Measurements from ENCODE around the gene PCDHGB4.
A peak's percentile ranks its signal among the peaks of the same experiment; 100 is the strongest.
"Not testable (repeated sequence)": the region's sequence is repeated elsewhere in the genome, so short reads cannot be mapped to it uniquely, and the experiment has no call there.

Gene PCDHGB4

DNA sequence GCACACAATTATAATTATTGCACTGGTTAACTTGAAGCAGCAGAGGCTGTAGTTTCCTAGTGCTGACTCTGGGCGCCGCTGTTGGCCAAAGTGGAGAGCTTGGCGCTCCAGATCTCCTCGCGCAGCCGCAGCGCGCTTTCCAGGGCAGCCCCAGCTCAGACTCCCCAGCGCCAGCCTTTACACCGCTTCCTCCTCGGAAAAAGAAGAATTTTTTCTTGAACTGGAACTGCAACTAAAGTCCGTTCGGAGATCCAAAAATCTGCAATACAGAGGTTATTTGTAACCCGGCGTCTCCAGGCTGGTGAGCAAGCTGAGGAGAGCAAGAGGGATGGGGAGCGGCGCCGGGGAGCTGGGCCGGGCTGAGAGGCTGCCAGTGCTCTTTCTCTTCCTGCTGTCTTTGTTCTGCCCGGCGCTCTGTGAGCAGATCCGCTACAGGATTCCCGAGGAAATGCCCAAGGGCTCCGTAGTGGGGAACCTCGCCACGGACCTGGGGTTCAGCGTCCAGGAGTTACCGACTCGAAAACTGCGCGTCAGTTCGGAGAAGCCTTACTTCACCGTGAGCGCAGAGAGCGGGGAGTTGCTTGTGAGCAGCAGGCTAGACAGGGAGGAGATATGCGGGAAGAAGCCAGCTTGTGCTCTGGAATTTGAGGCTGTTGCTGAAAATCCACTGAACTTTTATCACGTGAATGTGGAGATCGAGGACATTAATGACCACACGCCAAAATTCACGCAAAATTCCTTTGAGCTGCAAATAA lies at the start of gene PCDHGB4:
PCDHGB4 (plus strand) TSS at position 142 of the 755 bp plus-strand sequence; CDS start at position 329, 187 bp downstream.
- peak; percentile 24 for DNase-seq

DNA sequence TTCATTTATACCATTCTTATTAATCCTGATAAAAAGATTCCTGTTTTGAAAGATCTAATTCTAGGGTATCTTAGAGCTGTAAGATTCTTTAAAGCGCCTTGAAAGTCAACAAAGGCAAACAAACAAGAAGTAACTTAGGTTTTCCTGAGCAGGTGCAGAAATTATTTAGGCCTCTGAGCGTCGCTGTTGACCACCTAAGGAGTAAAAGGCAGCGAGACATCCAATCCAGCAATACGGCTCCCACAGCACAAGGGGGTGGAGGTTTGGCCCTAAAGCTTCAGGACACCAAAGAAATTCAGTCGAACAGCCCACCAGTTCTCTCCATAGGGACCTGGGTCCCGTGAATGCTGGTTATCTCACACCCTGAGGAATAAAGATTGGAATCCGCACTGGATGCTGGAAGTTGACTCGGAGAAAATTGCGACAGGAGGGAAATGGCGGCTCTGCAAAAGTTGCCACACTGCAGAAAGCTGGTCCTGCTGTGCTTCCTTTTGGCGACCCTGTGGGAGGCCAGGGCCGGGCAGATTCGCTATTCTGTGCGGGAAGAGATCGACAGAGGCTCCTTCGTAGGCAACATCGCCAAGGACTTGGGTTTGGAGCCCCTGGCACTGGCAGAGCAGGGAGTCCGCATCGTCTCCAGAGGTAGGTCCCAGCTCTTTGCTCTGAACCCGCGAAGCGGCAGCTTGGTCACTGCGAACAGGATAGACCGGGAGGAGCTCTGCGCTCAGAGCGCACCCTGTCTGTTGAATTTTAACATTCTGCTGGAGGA lies 48.8 kb upstream of the PCDHGB4 start, which contains the start of gene PCDHGA2:
PCDHGA2 (plus strand) TSS at position 223 of the 769 bp plus-strand sequence.
- DNase-seq: peak; percentile 19

DNA sequence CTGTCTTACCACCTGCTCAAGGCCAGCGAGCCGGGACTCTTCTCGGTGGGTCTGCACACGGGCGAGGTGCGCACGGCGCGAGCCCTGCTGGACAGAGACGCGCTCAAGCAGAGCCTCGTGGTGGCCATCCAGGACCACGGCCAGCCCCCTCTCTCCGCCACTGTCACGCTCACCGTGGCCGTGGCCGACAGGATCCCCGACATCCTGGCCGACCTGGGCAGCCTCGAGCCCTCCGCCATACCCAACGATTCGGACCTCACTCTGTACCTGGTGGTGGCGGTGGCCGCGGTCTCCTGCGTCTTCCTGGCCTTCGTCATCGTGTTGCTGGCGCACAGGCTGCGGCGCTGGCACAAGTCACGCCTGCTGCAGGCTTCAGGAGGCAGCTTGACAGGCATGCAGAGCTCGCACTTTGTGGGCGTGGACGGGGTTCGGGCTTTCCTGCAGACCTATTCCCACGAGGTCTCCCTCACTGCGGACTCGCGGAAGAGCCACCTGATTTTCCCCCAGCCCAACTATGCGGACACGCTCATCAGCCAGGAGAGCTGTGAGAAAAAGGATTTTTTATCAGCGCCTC lies 46.6 kb upstream of the PCDHGB4 start:
- DNase-seq: not testable (repeated sequence)

DNA sequence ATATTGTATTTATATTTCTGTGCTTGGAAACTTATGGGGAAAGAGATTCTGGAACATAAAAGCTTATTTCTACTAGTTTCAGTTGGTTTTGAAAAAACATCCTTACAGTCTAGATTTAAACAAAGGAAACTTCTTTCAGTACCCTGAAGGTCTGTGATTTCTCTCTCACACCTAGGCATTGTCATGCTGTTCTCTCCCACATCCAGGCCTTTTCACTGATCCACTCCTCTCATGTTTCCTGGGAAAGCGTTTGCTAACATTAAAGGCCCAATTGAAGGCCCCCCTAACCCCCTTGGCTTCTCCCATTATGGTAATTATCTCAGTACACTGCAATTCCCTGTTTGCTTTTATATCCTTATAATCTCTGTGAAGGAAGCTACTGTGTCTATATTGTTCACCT lies 44.7 kb upstream of the PCDHGB4 start:
- DNase-seq: no peak

DNA sequence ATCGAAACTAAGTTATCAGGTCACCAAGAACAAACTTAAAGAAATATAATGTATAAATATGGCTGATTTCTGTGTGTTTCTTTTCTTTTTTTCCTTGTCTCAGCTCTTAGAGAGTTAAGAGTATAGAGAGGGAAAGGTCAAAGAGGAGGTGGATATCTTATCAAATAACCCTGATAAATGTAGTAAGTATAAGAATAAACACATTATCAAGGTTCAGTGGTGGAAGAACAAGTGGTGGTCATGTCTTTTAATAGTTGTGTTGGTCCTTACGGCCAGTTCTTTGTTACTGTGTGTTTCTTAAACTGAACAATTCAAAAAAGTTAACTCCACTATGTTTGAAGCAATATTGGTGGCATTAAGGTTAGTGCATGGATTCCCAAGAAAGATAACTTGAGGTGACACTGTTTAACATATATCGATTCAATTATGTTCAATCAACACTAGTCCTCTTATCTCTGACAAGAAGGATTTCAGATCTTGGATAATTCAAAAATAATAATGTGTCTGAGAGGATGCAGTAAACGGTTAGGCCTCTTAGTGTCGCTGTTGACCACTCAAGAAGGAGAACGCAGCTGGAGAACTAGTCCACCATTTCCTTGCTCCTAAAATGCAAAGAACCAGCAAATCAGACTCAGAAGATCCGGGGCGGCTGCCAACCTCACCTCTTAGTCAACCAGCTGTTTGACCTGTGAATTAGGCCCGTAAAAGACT lies 44.1 kb upstream of the PCDHGB4 start, which contains the start of gene PCDHGA3:
PCDHGA3 (plus strand) TSS at position 588 of the 711 bp plus-strand sequence. CDS start 205 bp downstream, outside the sequence.
- peak; percentile 31 for DNase-seq

DNA sequence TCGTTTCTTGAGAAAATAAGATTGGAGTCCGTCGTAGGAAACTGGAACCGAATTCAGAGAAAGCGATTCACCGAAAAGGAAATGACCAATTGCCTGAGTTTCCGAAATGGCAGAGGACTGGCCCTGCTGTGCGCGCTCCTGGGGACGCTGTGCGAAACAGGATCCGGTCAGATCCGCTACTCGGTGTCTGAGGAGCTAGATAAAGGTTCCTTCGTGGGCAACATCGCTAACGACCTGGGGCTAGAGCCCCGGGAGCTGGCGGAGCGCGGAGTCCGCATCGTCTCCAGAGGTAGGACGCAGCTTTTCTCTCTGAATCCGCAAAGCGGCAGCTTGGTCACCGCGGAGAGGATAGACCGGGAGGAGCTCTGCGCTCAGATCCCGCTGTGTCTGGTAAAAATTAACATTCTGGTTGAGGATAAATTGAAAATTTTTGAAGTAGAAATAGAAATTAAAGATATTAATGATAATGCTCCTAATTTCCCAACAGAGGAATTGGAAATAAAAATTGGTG lies 43.5 kb upstream of the PCDHGB4 start:
- DNase-seq: no peak

DNA sequence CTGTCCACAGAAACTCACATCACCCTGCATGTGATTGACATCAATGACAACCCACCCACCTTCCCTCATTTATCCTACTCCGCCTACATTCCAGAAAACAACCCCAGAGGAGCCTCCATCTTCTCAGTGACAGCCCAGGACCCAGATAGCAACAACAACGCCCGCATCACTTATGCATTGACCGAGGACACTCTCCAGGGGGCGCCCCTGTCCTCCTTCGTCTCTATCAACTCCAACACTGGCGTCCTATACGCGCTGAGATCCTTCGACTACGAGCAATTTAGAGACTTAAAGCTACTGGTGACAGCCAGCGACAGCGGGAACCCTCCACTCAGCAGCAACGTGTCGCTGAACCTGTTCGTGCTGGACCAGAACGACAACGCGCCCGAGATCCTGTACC lies 42.2 kb upstream of the PCDHGB4 start:
- DNase-seq: no peak

DNA sequence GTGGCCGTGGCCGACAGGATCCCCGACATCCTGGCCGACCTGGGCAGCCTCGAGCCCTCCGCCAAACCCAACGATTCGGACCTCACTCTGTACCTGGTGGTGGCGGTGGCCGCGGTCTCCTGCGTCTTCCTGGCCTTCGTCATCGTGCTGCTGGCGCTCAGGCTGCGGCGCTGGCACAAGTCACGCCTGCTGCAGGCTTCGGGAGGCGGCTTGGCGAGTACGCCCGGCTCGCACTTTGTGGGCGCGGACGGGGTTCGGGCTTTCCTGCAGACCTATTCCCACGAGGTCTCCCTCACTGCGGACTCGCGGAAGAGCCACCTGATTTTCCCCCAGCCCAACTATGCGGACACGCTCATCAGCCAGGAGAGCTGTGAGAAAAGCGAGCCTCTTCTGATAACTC lies 41.5 kb upstream of the PCDHGB4 start:
- not testable (repeated sequence) for DNase-seq

DNA sequence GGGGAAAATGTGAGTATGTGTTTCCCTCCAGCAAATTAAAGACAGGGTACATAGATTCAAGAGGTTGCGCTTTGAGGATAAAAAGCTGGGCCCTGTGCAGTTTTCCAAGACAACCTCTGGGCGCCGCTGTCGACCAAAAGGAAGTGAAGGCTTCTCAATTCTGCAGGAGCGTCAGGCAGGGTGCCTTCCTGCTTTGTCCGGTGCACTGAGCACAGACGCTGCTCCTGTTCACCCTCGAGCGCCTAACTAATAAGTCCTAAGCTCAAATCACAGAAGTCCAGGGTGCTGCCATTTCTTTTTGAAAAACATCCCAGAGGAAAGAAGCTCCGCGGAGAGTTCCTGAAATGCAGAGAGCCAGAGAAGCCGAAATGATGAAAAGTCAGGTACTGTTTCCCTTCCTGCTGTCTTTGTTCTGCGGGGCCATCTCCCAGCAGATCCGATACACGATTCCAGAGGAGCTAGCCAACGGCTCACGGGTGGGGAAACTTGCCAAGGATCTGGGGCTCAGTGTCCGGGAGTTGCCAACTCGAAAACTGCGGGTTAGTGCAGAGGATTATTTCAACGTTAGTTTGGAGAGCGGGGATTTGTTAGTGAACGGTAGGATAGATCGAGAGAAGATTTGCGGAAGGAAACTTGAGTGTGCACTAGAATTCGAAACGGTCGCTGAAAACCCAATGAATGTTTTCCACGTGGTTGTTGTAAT lies 37.4 kb upstream of the PCDHGB4 start, which contains the start of gene PCDHGB1:
PCDHGB1 (plus strand) TSS at position 183 of the 703 bp plus-strand sequence; CDS start at position 345, 162 bp downstream.
- DNase-seq: peak; percentile 40

DNA sequence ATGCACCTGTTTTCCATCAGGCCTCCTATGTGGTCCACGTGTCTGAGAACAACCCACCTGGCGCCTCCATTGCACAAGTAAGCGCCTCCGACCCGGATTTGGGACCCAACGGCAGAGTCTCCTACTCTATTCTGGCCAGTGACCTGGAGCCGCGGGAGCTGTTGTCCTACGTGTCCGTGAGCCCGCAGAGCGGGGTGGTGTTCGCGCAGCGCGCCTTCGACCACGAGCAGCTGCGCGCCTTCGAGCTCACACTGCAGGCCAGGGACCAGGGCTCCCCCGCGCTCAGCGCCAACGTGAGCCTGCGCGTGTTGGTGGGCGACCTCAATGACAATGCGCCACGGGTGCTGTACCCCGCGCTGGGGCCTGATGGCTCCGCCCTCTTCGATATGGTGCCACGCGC lies 35.9 kb upstream of the PCDHGB4 start:
- DNase-seq: no peak

DNA sequence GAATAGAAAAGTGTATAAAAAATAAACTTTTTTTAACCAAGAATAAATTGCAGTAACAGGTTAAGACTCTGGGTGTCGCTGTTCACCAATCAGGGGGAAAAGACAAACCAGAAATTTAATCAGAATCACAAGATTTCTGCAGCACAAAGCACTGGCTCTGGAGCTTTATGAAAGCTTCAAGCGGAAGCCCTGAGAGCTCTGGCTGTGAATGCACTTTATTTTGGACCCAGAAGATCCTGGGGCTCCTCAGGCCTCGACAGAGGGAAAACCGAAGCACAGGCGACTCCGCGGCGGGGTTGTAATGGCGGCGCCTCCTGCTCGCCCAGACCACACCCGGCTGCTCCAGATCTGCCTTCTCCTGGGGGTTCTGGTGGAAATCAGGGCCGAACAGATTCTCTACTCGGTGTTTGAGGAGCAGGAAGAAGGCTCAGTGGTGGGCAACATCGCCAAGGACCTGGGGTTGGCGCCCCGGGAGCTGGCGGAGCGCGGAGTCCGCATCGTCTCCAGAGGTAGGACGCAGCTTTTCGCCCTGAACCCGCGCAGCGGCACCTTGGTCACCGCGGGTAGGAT lies 32.5 kb upstream of the PCDHGB4 start, which contains the start of gene PCDHGA4:
PCDHGA4 (plus strand) TSS at position 122 of the 570 bp plus-strand sequence; CDS start at position 209, 87 bp downstream.
- no peak for DNase-seq

DNA sequence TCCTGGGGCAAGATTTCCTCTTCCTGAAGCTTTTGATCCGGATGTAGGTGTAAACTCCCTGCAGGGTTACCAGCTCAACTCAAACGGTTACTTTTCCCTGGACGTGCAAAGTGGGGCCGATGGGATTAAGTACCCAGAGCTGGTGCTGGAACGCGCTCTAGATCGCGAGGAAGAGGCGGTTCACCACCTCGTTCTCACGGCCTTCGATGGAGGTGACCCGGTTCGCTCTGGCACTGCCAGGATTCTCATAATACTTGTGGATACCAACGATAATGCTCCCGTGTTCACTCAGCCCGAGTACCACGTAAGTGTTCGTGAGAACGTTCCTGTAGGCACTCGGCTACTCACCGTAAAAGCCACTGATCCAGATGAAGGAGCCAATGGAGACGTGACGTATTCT lies 31.9 kb upstream of the PCDHGB4 start:
- DNase-seq: no peak

DNA sequence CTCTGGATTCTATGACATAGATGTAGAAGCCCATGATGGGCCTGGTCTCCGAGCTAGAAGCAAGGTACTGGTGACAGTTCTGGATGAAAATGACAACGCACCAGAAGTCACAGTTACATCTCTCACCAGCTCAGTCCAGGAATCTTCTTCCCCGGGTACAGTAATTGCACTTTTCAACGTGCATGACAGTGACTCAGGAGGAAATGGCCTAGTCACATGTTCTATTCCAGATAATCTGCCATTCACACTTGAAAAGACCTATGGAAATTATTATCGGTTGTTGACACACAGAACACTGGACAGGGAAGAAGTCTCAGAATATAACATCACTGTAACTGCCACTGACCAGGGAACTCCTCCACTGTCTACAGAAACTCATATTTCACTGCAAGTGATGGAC lies 31.4 kb upstream of the PCDHGB4 start:
- no peak for DNase-seq

DNA sequence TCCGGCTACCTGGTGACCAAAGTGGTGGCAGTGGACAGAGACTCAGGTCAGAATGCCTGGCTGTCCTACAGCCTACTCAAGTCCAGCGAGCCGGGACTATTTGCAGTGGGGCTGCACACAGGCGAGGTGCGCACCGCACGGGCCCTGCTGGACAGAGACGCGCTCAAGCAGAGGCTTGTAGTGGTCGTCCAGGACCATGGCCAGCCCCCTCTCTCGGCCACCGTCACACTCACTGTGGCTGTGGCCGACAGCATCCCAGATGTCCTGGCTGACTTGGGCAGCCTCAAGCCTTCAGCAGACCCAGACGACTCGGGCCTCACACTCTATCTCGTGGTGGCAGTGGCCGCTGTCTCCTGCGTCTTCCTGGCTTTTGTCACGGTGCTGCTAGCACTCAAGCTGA lies 30.5 kb upstream of the PCDHGB4 start:
- DNase-seq: no peak

DNA sequence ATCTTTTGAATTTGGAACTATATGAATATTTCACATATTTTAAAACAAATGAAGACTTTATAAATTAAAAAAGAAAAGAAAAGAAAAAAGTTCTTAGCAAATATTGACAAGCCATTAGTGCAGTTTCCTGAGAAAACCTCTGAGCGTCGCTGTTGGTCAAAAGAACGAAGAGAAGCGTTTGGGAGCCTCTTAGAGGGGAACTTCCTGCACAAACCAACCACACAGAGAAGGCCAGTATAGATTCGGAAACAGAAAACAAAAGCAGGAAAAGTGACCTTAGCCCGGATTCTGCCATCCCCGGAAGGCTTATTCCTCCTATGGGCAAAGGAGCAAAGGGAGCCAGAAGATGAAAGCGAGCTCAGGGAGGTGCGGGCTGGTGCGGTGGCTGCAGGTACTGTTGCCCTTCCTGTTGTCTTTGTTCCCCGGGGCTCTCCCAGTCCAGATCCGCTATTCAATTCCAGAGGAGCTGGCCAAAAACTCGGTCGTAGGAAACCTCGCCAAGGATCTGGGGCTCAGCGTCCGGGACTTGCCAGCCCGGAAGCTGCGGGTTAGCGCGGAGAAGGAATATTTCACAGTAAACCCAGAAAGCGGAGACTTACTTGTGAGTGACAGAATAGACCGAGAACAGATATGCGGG lies 27.6 kb upstream of the PCDHGB4 start, which contains the start of gene PCDHGB2:
PCDHGB2 (plus strand) TSS at position 205 of the 637 bp plus-strand sequence; CDS start at position 347, 142 bp downstream.
- peak; percentile 18 for DNase-seq

DNA sequence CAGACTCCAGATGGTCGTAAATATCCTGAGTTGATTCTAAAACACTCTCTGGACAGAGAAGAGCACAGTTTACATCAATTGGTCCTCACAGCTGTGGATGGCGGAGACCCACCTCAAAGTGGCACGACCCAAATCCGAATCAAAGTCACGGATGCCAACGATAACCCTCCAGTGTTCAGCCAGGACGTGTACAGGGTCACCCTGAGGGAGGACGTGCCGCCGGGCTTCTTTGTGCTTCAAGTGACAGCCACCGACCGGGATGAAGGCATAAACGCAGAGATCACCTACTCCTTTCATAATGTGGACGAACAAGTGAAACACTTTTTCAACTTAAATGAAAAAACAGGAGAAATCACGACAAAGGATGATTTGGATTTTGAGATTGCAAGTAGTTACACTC lies 26.8 kb upstream of the PCDHGB4 start:
- DNase-seq: no peak

DNA sequence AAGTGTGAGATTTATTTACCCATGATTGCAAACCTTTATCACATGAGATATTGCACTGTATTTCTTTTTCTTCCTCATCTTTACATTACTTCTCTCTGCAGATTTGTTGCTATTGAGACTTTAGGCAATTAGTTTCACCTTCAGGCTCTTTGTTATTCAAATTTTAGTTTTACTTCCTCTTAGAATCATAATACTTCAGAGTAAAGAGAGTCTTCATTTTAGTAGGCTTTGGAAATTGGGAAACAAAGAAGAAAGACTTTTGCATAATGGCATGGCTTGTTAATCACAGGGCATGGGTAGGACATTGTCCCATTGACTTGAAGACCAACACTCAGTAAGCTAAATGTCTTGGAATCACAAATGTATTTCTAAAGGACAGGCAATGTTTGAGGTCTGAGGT lies 24.8 kb upstream of the PCDHGB4 start:
- DNase-seq: no peak

DNA sequence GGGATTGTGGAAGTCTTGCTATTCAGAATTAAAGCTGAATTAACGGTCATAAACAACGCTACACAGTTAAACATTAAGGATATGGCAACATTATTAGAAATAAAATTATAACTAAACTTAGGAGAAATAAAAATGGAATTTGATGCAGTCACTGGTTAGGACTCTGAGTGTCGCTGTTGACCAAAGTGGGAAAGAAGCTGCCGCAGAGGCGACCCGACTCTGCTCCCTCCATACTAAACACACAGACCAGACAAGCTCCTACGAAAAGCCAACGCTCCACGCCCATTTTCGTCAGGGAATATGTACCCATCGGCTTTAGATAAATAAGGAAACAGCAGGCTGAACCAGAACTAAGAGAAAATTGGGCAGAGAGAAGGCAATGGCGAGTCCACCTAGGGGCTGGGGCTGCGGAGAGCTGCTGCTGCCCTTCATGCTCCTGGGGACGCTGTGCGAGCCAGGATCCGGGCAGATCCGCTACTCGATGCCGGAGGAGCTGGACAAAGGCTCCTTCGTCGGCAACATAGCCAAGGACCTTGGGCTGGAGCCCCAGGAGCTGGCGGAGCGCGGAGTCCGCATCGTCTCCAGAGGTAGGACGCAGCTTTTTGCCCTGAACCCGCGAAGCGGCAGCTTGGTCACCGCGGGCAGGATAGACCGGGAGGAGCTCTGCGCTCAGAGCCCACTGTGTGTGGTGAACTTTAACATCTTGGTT lies 23.4 kb upstream of the PCDHGB4 start, which contains the start of gene PCDHGA5:
PCDHGA5 (plus strand) TSS at position 211 of the 709 bp plus-strand sequence; CDS start at position 380, 169 bp downstream.
- DNase-seq: no peak

DNA sequence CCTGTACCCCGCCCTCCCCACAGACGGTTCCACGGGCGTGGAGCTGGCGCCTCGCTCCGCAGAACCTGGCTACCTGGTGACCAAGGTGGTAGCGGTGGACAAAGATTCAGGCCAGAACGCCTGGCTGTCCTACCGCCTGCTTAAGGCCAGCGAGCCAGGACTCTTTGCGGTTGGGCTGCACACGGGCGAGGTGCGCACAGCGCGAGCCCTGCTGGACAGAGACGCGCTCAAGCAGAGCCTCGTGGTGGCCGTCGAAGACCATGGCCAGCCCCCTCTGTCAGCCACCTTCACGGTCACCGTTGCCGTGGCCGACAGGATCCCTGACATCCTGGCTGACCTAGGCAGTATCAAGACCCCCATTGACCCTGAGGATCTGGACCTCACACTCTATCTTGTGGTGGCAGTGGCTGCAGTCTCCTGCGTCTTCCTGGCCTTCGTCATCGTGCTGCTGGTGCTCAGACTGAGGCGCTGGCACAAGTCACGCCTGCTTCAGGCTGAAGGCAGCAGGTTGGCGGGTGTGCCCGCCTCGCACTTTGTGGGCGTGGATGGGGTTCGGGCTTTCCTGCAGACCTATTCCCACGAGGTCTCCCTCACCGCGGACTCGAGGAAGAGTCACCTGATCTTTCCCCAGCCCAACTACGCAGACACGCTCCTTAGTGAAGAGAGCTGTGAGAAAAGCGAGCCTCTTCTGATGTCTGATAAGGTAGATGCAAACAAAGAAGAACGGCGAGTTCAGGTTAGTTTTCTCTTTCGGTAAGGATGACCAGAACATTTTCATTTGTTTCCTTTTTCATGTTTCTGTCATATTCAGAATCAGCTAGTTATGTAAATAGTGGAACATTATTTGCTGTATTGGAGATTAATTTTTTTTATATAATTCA lies 21.2 kb upstream of the PCDHGB4 start:
- DNase-seq: no peak

Data from hematopoietic multipotent progenitor cell treated with erythropoietin and hydrocortisone succinate and interleukin-3 and kit ligand, for 8 days (in vitro differentiated cells).